Fibroblast of the aortic adventitia (primary cell): ENCODE data around the gene HECTD4. TPM values are rescaled to one million over a fixed set of nuclear protein-coding genes. Genes with fewer than 3 reads are reported as not detected.

Experiments
- DNase-seq: peaks from one replicate; pipeline ENCODE4 v3.0.0-alpha.2; 2010; ENCODE audit warnings: low read depth
- H3K4me3 ChIP-seq: 2 replicates; pipeline ENCODE4 v1.5.1; 2011; ENCODE audit warnings: low read depth, mild to moderate bottlenecking, control low read depth, low read length, moderate library complexity
- CTCF ChIP-seq: IDR thresholded peaks from 2 replicates; pipeline ENCODE4 v1.5.1; 2011; ENCODE audit warnings: mild to moderate bottlenecking, low read length, control low read depth, inconsistent platforms; ENCODE audit not compliant: insufficient read depth
- total RNA-seq: library from RNA; depleted of rRNA; stranded (reverse); fragments of >200 nt; gene quantifications from 2 replicates; pipeline ENCODE4 v1.2.3, GENCODE V29; 2012; ENCODE audit warnings: low replicate concordance

HECTD4 gene, protein sequence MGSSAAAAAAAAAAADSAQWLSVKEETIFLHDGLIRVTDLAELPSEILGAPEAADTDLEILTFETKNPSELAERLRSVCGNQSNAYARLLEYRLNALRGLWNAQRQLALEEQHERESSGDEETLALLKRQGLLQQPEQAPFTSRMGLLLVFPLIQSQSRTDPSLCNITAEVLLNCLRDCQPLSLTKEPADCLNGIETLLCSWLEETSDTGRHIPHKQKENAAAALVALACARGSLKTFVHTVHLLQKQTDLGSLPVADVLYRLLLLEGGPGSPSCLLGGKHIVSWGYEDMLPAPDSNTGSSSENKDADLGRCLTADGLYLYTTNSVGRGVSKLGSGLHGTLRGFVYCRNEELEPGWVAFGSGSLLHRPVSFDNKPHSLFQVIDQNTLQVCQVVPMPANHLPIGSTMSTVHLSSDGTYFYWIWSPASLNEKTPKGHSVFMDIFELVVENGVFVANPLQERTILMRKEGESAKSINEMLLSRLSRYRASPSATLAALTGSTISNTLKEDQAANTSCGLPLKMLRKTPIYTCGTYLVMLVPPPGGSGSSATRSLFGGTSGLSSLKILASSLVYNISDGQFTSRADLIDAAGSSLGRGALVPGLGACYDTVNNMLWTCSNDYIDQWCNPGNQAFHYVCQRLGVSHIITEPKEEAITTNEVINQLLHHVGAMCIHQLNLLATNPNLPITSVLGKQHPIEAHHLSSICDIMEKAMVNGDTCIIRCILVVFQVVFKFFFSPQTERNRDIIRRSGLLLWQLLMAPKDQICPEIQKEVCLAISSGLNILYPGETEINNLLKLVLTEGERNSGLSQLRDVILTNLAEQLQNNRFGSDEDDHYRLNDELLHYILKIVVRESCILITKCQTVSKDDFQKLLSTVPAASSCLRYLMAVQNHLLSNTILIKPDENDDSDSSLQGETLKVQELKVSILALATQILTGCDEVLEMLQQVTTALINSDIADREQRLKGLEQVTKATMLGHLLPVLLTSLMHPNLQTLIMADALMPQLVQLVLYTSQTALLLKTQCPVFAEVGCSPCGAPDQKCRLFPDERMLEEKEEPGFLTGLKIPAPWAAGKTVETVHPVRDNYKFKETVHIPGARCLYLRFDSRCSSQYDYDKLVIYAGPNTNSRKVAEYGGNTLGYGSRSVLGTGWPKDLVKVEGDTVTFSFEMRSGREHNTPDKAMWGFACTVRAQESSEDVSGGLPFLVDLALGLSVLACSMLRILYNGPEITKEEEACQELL (N-terminal part only)
- 14.1 and 22.1 TPM in 2 replicates for total RNA-seq

GRCh38 chr12:112381883-112382796 is at the start of gene HECTD4:
Gene HECTD4 (minus strand): TSS chr12:112382431. CDS start chr12:112382128, 303 bp downstream.
- H3K4me3 ChIP-seq, result peak within 1 kb of the TSS; percentile 78
- DNase-seq, result peak; percentile 66
- no peak for TF ChIP-seq CTCF

- no peak overlapping the region for H3K4me3 ChIP-seq
- no peak for TF ChIP-seq CTCF
- DNase-seq, result no peak
Observed at GRCh38 chr12:112431965-112432364, 49.7 kb upstream of the HECTD4 start.

GRCh38 chr12:112430929-112431328 is 48.7 kb upstream of the HECTD4 start:
- H3K4me3 ChIP-seq, result no peak overlapping the region
- no peak for DNase-seq
- TF ChIP-seq CTCF, result no peak

GRCh38 chr12:112427760-112428159 is 45.5 kb upstream of the HECTD4 start:
- no peak for TF ChIP-seq CTCF
- no peak for DNase-seq

DNA sequence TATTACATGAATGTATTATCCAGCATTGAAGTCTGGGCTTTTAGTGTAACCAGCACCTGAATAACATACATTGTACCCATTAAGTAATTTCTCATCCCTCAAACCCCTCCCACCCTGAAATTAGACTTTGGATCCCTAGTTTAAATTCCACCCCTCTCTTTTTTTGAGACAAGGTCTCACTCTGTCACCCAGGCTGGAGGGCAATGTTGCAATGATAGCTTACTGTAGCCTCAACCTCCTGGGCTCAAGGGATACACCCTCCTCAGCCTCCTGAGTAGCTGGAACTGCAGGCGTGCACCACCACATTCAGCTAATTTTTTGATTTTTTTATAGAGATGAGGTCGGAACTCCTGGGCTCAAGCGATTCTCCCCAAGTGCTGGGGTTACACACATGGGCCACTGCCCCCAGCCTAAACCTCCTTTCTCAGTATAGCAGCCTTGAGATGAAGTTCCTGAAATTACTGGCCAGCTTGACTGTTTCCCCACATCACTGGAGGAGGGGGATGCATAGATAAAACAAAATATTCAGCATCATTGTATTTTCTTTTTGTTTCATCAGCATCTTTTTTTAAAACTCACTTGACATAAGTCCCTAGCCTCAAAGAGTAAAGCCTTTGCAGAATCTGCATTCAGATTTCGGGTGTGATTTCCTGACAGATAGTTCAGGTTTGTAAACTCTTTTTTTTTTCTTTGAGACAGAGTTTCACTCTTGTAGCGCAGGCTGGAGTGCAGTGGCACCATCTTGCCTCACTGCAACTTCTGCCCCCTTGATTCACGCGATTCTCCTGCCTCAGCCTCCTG is 43.6 kb upstream of the HECTD4 start:
- no peak for DNase-seq
- TF ChIP-seq CTCF, result no peak

More at GRCh38 chr12:112427760-112428159, 45.5 kb upstream of the HECTD4 start:
- no peak overlapping the region for H3K4me3 ChIP-seq

More for the DNA sequence above, 43.6 kb upstream of the HECTD4 start:
- H3K4me3 ChIP-seq, result no peak overlapping the region
